Keratinocyte (primary cell): ENCODE results near the gene EIF4E1B. TPM values are rescaled to one million over a fixed set of nuclear protein-coding genes. Genes with fewer than 3 reads are reported as not detected.

Experiments
- DNase-seq: peaks from one replicate; pipeline ENCODE4 v3.0.0-alpha.2; 2011; ENCODE audit warnings: low read depth, missing footprints, low spot score
- FAIRE-seq: peaks from 2 replicates; lab custom pipeline; 2011; peaks lifted over from hg19 to GRCh38; lab: Jason Lieb, UNC
- H2AFZ ChIP-seq: 2 replicates; pipeline ENCODE4 v1.6.0; 2012; ENCODE audit warnings: low read length, control low read depth, inconsistent platforms; ENCODE audit not compliant: control insufficient read depth
- H3K27ac ChIP-seq: 2 replicates; pipeline ENCODE4 v1.5.1; 2011; ENCODE audit warnings: low read length; ENCODE audit not compliant: control insufficient read depth, insufficient read depth
- H3K27me3 ChIP-seq: 3 replicates; pipeline ENCODE4 v1.6.0; 2011; ENCODE audit warnings: low read length; ENCODE audit not compliant: control insufficient read depth, insufficient read depth; ENCODE audit errors: extremely low read depth
- H3K36me3 ChIP-seq, 2 experiments: 2 replicates in 1 of 2; 3 replicates in 1 of 2; pipeline ENCODE4 v1.5.1; 2011; ENCODE audit warnings: low read length in 2 of 2, mild to moderate bottlenecking in 1 of 2; ENCODE audit not compliant: control insufficient read depth in 2 of 2, insufficient read depth in 2 of 2; ENCODE audit errors: extremely low read depth in 1 of 2
- H3K4me1 ChIP-seq: 3 replicates; pipeline ENCODE4 v1.5.1; 2011; ENCODE audit warnings: low read length; ENCODE audit not compliant: control insufficient read depth, insufficient read depth; ENCODE audit errors: extremely low read depth
- H3K4me2 ChIP-seq: 3 replicates; pipeline ENCODE4 v1.6.0; 2011; ENCODE audit warnings: low read depth, low read length; ENCODE audit not compliant: control insufficient read depth, insufficient read depth; ENCODE audit errors: extremely low read depth
- H3K4me3 ChIP-seq, 3 experiments: fragments of 200-600 bp in 1 of 3; sonication (generic) in 1 of 3; 2 replicates in 2 of 3; 3 replicates in 1 of 3; pipeline ENCODE4 v1.5.1; 2011 to 2016; ENCODE audit warnings: low read length in 3 of 3, mild to moderate bottlenecking in 3 of 3, control low read depth in 2 of 3, inconsistent platforms in 1 of 3, low read depth in 1 of 3, mixed read lengths in 1 of 3, mixed run types in 1 of 3, moderate library complexity in 1 of 3; ENCODE audit not compliant: control insufficient read depth in 2 of 3, insufficient read depth in 2 of 3; ENCODE audit errors: extremely low read depth in 1 of 3
- H3K79me2 ChIP-seq: 2 replicates; pipeline ENCODE4 v1.6.0; 2012; ENCODE audit warnings: low read length; ENCODE audit not compliant: control insufficient read depth, insufficient read depth
- H3K9ac ChIP-seq: 3 replicates; pipeline ENCODE4 v1.6.0; 2011; ENCODE audit warnings: low read length; ENCODE audit not compliant: control insufficient read depth, insufficient read depth; ENCODE audit errors: extremely low read depth
- H3K9me1 ChIP-seq: 3 replicates; pipeline ENCODE4 v1.6.0; 2011; ENCODE audit warnings: low read length; ENCODE audit not compliant: control insufficient read depth, insufficient read depth; ENCODE audit errors: extremely low read depth
- H3K9me3 ChIP-seq: 2 replicates; pipeline ENCODE4 v1.5.1; 2012; ENCODE audit warnings: low read depth, low read length; ENCODE audit not compliant: control insufficient read depth
- H4K20me1 ChIP-seq: 3 replicates; pipeline ENCODE4 v1.6.0; 2011; ENCODE audit warnings: low read length; ENCODE audit not compliant: control insufficient read depth, insufficient read depth; ENCODE audit errors: extremely low read depth
- CTCF ChIP-seq, 3 experiments: IDR thresholded peaks in 1 of 3; conservative IDR thresholded peaks in 1 of 3; optimal IDR thresholded peaks in 1 of 3; 2 replicates in 2 of 3; 3 replicates in 1 of 3; pipeline versions ENCODE3 to v1.5.1; 2011; ENCODE audit warnings: low read length in 3 of 3, mild to moderate bottlenecking in 3 of 3, moderate library complexity in 2 of 3, control low read depth in 1 of 3, inconsistent platforms in 1 of 3; ENCODE audit not compliant: insufficient read depth in 2 of 3; ENCODE audit errors: extremely low read depth in 1 of 3
- EZH2 ChIP-seq: IDR thresholded peaks from one replicate; pipeline ENCODE4 v1.6.1; 2012; ENCODE audit warnings: inconsistent platforms, mild to moderate bottlenecking, low read length, moderate library complexity
- dilution Hi-C: fragments of 300-500 bp; cut with MboI; formaldehyde crosslinking; loops from one replicate; pipeline ENCODE4 v1.7.0; 2020; ENCODE audit warnings: low sequenced_read_pairs; ENCODE audit not compliant: extremely low pct_ligation_motif_present
- polyA plus RNA-seq, 5 experiments: library from polyadenylated mRNA; depleted of rRNA in 3 of 5; stranded (reverse) in 3 of 5; stranded (forward) in 1 of 5; unstranded in 1 of 5; fragments of >200 nt; gene quantifications; 1 replicate in 1 of 5; 2 replicates in 3 of 5; 3 replicates in 1 of 5; pipeline versions ENCODE4 v1.2.1 to v1.2.3, GENCODE V29; 2011 to 2012; ENCODE audit warnings: missing spikeins in 2 of 5, low read depth in 1 of 5, low replicate concordance in 1 of 5

EIF4E1B gene
- polyA plus RNA-seq, 1 donor (not counting 4 experiments of a cell fraction or from before 2014, with no cell fraction given) = not detected

- TF ChIP-seq EZH2 = no peak
- no peak for TF ChIP-seq CTCF (optimal IDR thresholded peaks at IDR 0.05 in 1 of 3, IDR thresholded peaks at IDR 0.05 in 1 of 3, conservative IDR thresholded peaks at IDR 0.05 in 1 of 3; ENCODE audit: extremely low read depth in 1 of 3, insufficient read depth in 2 of 3, low read length in 3 of 3)
- DNase-seq = no peak
- Histone ChIP-seq H3K4me3 (no peak overlapping the region), H3K4me2 (no peak overlapping the region), H4K20me1 (peaks cover 3% of the 10 kb centered on the region), H3K79me2 (no peaks in the 10 kb centered on the region), H3K9me3 (no peaks in the 10 kb centered on the region), H3K27me3 (peaks cover 9% of the 10 kb centered on the region), H2AFZ (no peak overlapping the region), H3K4me1 (no peaks in the 10 kb centered on the region), H3K36me3 (no peaks in the 10 kb centered on the region), H3K27ac (no peak overlapping the region), H3K9me1 (no peaks in the 10 kb centered on the region), H3K9ac (no peak overlapping the region)
- dilution Hi-C loops = no loop called here
- FAIRE-seq = no peak
Measured at GRCh38 chr5:176664886-176665285, 34.4 kb downstream of the EIF4E1B start.

- Histone ChIP-seq H3K79me2 (no peaks in the 10 kb centered on the region), H3K36me3 (no peaks in the 10 kb centered on the region), H3K27me3 (peaks cover 12% of the 10 kb centered on the region), H3K9me1 (no peaks in the 10 kb centered on the region), H3K4me3 (no peak overlapping the region), H3K9me3 (no peaks in the 10 kb centered on the region), H3K4me1 (no peaks in the 10 kb centered on the region), H3K9ac (no peak overlapping the region), H4K20me1 (peaks cover 2% of the 10 kb centered on the region), H3K27ac (no peak overlapping the region), H3K4me2 (no peak overlapping the region), H2AFZ (no peak overlapping the region)
- TF ChIP-seq CTCF (optimal IDR thresholded peaks at IDR 0.05 in 1 of 3, IDR thresholded peaks at IDR 0.05 in 1 of 3, conservative IDR thresholded peaks at IDR 0.05 in 1 of 3; ENCODE audit: extremely low read depth in 1 of 3, insufficient read depth in 2 of 3, low read length in 3 of 3) (no peak), EZH2 (no peak)
- dilution Hi-C loops = no loop called here
- FAIRE-seq (no peak), DNase-seq (no peak)
Measured at GRCh38 chr5:176665517-176665916, 35.0 kb downstream of the EIF4E1B start.
